GM21367 (cell line): ENCODE measurements around the gene TRIM29.

ENCODE experiments used
- ATAC-seq: cut with Tn5 transposase; IDR thresholded peaks from one replicate; pipeline ENCODE4 v1.9.1; 2021; ENCODE audit not compliant: unreplicated experiment

Gene TRIM29

DNA sequence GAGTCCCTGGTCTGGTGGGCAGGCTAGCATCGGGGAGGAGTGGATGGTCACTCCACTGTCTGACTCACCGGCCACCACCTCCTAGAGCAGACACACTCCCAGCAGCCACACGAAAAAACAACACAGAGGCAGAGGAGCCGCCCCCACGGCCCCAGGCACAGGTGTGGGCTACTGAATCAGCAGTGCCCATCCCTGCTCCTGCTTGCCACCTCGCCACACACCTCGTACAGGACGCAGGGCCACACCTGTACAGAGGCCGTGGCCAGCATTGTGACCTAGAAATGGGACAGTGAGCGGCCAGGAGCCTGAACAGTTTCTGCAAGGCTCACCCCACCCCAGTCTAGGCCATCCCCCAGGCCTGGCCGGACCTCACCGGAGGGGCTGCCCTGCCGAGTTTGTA, 14.0 kb downstream of the TRIM29 start:
- no peak for ATAC-seq

DNA sequence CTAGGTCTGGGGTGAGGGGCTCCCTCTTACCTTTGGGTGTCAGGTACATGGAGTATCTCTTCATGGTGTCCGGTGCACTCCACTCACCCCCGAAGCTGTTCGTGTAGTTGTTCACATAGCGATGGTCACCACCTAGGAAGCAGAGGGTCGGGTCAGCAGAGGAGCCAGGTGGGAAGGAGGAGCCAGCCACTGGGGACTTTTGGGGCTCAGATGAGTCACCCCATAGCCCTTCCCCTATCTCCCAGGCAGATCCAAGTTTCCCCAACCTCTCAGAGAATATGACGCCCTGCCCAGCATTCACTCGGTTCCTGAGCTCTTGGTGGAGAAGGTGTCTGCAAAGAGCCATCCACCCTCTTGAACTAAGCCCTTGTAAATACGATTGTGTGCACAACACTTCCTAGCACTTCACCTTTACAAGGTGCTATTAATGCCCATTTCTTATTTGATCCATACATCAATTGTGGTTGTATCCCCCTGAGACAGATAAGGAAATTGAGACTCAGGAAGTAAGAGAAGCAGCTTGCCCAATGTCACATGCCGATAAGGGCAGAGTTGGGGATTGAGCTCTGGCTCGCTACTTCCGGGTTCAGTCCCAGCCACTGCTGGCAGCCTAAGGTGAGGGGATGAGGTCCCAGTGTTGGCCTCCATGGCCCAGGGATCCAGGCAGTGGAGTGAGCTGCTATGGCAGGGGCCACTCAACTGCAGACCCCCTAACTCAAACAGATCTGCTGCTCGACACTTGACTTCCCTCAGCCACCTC, 14.8 kb downstream of the TRIM29 start:
- ATAC-seq, result no peak

DNA sequence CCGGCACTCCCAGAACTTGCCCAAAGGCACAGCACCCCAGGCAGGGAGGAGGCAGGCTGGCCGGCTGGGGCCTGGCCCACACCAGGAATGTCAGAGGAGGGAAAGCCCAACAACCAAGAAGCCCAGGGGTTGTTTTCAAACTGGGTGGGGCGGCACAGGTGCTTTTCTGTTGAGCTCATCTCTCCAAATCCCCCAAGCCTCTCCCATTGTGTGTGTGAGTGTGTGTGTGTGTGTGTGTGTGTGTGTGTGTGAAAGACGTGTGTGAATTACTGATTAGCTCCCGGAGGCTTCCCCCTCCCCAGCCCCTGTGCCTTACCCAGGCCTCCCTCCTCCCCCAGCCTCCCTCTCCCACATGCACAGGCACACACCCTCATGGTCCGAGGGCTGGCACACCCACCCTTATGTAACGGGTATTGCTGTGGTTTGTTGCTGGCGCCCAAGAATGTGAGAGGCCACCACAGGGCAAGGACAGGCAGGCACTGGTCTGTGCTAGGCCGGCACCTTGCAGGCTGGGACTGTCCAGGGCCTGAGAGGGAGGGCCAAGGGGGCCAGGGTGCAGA, 15.9 kb downstream of the TRIM29 start:
- ATAC-seq, result no peak

DNA sequence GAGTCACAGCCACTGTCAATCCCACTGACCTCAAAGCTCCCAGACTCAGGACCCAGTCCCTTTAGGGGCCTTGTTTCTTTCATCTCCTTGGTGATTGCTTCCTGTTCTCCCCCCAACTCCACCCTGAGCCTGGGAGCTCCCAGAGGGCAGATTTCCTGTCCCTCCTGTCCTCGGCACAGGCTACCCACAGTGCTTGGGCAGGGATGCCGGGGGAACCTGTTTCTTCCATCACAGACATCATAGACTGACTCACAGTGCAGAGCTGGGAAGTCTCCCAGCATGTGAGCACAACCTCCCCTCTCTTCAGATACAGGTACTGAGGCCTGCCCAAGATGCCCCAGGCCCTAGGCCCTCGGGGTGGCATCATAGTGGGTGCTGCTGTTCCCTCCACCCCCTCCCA, 16.6 kb downstream of the TRIM29 start:
- no peak for ATAC-seq

DNA sequence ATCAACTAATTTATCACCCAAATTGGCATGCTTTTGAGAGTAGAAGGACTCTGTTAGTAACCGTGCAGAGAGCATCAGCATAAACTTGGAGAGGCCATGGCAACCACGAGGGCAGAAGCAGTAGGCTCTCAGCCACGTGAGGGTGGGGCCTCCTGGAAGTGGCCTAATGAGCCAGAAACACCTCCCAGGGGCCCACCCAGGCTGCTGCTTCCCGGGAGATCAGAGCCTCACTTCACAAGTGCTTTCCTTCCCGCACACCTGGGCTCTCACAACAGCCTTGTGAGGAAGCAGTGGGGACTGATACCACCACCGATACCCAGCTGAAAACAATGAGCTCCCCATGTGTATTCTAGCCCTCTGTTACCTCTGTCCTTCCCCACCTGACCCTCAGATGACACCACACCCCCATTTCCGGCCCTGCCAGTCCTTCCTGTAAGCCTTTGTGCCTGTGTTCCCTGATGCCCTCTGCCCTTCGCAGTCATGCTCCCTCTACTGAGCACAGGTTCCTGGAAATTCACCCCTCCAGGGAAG, 17.0 kb downstream of the TRIM29 start:
- no peak for ATAC-seq

DNA sequence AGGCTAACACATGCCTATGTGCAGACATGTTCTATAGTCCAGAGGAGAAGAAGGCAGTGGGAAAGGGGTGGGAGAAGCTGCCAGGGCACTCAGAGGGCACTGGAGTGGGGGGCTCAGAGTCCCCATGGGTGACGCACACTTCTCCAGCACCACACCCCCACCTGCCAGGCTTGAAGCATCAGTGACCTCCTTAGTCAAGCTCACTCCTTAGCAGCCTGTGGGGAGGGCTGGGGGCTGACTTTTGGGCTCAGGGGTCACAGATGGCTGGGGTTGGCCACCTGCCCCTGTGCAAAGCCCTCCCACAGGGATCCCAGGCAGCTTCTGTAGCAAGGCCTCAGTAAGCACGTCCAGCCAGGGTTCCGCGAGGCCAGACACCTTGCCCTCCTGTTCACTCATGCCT, 18.8 kb downstream of the TRIM29 start:
- ATAC-seq, result no peak

DNA sequence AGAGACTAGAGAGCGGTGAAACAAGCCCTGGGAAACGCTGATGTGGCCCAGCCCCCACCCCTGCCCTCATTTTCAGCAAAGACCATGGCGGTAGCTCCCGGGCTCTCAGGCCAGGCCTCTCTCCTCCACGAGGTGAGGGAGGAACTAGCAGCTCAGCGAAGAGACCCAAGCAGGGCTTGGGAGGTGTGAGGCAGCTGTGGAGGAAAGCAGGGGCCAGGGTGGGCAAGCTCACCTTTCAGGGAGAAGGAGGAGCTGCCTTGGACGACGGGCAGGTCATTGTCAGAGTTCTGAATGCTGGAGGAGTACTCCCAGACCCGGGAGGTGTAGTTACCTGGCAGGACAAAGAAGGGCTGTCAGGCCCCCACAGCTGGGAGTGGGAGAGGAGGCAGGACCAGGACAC, 19.9 kb downstream of the TRIM29 start:
- no peak for ATAC-seq

DNA sequence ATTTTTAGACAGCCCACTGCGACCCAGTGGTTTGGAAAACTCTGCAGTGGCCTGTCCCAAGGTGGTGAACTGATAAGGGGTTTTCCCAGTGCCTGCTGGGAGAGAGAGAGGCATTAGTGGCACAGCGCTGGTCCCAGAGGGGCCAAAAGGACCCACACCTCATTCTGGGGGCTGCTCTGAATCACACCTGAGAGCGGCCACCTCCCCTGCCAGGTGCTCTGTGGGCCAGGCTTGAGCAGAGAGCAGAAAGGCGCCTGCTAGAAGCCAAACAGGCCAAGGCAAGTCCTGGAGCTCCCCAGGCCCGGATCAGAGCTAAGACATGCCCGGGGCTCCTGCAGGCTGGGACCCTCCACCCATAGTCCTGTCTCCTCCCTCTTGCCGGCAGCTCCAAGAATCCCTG, 20.9 kb downstream of the TRIM29 start:
- no peak for ATAC-seq

DNA sequence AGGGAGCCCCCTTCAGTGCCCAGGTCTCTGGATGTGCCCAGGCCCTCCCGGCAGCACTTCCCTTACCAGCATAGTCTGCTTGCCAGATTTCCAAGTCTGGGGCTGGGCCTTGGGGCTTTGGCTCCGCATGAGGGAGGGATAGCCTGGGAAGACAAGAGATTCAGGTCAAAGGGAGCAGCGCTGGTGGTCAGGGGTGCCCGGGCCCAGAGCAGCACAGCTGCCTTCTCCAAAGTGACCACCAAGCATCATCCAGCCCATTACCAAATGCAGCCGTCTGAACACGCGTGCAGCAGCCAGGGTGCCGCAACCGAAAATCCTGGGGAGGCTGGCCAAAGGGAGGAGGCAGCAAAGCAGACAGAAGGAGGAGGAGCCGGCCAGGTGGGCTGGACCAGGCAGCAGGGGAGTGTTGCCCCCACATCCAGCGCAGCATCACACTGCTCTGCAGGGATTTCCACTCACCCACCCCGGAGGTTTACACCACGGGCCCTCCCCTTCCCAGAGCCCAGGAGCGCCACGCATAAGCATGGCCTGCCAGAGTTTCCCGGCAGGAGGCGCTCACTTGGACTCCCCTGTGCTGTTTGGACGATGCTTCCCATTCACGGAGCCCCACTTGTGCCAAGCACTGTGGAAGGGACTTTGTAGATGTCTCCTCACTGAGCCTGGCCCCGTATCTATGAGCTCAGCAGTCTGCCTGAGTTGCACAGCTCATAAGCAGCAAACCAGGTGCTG, 22.5 kb downstream of the TRIM29 start:
- no peak for ATAC-seq

DNA sequence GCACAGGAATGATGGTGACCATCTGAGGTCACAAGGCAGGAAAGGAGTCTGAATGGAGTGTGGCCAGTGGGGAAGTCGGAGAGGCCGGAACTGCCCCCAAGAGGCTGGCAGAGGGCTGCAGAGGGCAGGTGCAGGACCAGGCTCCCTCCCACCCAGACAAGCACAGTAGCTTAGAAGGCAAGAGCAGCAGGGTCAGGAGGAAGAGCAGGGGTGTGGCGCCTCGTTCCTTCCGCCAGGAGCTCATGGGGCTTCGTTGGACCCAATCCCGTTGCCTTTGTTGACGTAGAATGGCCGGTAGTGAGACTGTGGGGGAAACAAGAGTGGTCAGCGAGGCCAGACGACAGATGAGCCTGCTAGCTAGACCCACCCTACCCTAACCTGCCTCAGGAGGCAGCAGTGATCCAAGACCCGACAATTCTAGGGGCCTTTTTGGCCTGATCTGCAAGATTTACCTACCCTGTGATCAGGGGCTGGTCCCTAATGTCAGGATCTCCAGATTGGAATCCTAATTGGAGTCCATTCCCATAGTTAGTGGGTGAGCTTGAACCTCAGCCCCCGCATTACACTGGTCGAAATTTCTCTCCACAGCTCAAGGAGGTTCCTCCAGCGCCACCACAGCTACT, 25.6 kb downstream of the TRIM29 start:
- ATAC-seq, result no peak

DNA sequence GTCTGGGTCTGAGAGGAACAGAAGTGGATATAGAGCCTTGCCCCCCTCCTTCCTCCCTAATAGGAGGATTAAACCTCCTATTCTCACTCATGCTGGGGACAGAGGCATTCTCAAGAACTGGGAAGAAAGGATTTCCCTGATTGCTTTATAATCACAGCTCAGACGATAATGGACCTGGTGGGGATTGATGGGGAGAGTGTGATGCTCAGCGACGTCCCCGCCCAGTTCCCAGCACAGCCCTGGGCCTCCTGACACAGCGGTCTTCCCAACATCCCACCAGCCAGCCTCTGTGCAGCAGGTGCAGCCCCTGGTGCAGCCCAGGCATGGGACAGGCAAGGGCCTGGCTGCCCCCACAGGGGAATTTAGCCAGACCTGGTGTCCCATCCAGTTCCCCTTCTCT, 28.4 kb downstream of the TRIM29 start:
- no peak for ATAC-seq

DNA sequence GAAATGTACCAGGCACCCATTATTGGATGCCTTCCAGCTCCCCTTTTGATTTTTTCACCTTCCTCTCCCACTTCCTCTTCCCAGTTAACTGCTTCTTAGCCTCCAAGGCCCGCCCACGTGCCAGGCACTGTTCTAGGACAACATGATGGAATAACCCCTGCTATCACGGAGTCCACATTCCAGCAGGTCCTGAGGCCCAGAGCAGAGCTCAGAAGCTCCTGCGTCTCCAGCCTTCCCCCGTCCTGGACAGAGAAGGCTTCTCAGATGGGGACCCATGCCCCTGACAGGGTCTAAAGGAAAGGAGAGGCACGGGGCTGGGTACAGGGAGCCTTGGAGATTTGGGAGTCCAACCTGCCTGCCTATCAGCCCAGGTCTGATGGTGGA, 29.1 kb downstream of the TRIM29 start:
- ATAC-seq, result no peak

DNA sequence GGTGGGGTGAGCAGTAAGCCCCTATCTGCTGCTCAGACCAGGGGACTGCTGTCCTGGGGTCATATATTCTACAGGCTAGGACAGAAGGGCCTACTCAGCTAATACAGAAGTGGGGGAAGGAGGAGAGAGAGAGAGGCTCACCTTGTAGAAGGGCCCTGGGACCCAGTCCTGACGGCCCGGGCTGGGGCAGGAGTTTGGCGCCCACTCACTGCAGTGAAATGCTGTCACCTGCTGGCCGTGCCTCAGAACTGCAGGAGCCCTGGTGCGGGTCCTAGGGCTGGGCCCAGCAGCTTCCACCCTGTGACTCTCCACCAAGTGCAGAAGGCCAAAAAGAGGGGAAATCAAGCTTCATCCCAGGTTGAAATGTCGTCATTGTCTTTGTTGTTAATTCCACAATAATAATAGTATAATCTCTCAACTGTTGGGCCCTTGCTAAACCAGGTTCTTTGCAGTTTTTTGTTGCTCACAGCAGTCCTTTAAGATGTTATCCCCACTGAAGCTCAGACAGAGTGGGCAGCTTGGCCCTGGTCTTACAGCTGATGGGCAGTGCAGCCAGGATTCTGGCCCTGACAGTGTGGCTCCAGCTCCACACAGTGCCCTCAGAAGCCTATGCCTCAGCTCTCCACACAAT, 29.6 kb downstream of the TRIM29 start:
- no peak for ATAC-seq

DNA sequence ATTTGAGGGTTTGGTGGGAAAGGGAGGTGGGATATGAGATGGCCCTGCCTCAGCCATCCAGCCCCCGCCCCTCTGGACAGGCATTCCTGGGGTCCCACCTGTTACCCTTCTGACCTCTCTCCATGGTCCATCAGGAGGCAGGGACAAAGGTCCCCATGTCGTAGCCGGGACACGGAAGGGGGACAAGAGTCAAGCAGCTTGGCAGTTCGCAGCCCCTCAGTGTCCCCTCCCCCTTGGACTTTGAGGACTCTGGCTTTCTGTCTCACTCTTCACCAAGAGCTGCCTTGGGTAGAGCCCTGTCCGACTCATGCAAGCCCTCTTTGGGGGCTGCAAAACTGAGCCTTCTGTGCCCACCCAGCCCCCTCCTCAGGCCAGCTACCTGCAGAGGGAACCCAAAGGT, 30.2 kb downstream of the TRIM29 start:
- no peak for ATAC-seq

DNA sequence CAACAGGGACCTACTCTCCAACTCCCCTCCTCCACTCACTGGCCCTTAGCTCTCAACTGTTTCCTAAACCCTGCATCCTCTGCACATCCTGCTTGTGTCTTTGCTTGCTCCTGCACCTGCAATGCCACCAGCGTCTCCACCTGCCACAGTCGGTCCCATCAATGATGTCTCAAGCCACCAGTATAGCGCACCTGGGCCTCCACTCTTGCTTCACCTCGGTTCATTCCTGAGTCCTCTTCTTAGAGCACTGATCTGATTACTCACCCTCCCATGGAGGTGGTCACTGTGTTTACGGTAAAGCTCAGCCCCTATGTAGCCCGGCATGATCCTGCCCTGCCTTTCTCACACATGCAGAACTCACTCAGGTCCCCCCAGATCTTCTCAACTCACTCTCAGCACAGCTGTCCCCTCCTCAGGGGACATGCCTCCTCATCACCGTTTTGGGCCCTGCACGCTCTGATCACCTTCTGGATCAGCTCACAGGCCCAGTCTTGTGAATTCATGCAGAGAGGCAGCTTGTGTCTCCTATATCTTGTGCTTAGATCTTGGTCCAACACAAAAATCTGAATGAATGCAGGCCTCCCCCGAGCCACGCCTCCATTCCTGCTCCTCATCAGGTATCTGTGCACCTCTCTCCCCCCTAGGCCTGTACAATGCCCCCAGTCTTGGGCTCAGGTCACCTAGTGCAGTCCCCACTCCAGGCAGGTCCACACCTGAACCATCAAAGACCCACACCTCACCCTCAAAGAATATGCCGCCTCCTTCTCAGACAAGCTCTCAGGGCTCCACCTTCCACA, 31.4 kb downstream of the TRIM29 start:
- no peak for ATAC-seq

DNA sequence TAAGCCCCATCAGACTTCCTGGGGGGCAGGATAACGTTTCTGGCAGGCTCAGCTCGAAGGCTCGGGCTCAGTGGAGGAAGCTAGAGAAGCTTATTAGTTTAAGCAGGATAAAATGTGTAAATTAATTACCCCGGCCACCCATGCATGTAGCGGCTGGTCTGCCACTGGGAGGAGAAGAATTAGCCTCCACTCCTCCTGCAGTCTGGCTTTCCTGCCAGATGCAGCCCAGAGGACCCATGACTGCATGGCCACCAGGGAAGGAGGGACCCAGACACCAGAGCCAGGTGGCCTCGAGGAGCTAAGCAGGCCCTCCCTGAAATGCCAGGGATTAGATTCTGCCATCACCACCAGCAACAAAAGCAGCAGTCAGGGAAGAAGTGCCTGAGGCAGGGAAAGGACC, 32.3 kb downstream of the TRIM29 start:
- ATAC-seq, result no peak

DNA sequence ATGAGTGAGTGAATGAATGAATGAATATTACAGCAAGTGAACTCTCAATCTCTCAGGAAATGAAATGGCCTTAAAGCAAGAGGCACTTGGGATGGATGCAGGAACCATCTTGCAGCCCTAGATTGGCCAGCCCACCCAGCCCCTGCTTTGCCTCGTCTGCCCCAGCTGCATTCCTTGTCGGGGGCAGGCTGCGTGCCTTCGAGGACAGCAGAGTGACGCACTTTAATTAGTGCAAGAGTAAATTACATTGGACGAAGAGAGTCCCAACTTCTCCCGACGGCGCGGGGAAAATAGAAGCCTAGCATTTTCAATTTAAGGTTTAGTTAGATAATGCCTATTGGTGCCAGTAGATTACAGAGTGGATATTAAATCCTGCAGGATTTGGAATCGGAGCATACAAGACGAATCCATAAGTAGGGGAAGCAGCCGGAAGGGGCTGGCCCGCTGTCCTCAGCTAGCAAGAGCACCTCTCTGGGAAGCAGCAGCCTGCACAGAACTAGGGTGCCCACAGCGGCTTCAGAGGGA, 33.8 kb downstream of the TRIM29 start:
- no peak for ATAC-seq

DNA sequence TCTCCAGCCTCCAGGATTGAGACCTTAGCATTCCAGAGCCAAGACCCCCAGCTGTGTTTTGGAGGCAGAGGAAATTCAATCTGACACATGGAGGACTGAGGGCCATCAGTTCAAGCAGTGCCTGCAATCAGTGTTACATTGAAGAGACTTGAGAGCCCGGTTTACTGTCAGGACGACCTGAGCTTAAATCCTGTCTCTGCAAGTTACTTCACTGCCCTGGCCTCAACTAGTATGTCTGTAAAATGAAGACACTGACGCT, 35.1 kb downstream of the TRIM29 start:
- ATAC-seq, result no peak

DNA sequence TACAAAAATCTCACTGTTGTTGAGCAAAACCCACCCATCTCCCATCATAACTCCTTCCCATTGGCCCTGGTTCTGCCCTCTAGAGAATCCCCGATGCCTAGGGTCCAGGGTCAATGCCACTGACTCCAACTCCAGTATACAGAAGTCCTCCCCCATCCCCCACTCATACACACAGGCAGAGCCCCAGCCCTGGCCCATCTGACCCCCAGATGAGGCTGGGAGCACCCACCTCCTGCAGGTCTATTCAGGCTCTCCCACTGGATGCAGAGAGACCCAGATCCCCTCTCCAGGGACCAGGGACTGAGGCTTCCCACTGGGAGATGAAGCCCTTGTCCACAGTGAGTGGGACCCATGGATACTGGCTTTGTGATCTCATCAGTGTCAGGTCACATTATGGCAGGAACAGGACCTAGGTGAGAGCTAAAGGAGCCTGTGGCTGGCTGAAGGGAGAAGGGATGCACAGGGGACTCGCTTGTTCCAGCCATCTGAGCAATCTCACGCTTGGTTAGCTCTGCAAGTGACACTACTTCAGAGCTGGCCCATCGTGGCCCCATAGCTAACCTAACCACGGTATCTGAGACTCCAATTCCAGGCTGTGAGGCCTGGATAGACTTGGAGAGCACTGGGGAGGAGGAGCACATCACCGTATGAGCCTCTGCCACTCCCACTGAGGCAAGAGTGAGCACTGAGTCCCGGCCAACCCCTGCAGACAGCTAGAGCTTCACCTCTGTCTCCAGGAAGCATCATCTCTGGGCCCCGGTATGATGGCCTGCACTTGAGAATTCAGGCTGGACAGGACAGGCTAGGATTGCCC, 35.7 kb downstream of the TRIM29 start:
- no peak for ATAC-seq
